Measurements from ENCODE around the gene TEAD2. TPM values are rescaled to one million over a fixed set of nuclear protein-coding genes. Genes with fewer than 3 reads are reported as not detected.

Gene TEAD2
- total and polyA plus RNA-seq, 9 of the 15 experiments (the other 6 are each of a cell fraction or from before 2014, with no cell fraction given), result 1.6 to 27.0 (median 13.9) TPM

- TF ChIP-seq THRB (CRISPR knock-in tag; conservative IDR thresholded peaks at IDR 0.05), result no peak
- no peak for TF ChIP-seq NFATC3 (IDR thresholded peaks at IDR 0.05)
- no peak for TF ChIP-seq FOXK2 (conservative IDR thresholded peaks at IDR 0.05 in 1 of 2, IDR thresholded peaks at IDR 0.05 in 1 of 2; ENCODE audit: low read depth in 2 of 2)
- no peak for TF ChIP-seq JUN (IDR thresholded peaks at IDR 0.05; ENCODE audit: borderline replicate concordance, low read depth, low read length)
- TF ChIP-seq JUN (CRISPR knock-in tag; IDR thresholded peaks at IDR 0.05; ENCODE audit: borderline replicate concordance), result peak; percentile 81; the same call in 1 of the 2 replicates
- peak; percentile 52 to 79 (median 72) for TF ChIP-seq CTCF (IDR thresholded peaks at IDR 0.05 in 2 of 3, conservative IDR thresholded peaks at IDR 0.05 in 1 of 3; ENCODE audit: insufficient read depth in 2 of 3, low read depth in 1 of 3, low read length in 3 of 3)
- no peak for TF ChIP-seq CHAMP1 (IDR thresholded peaks at IDR 0.05)
- no peak for TF ChIP-seq MLLT1 (IDR thresholded peaks at IDR 0.05)
- 0 out of 2 replicates have a peak, but pooled peaks have one; percentile 2 for TF ChIP-seq ZNF316 (IDR thresholded peaks at IDR 0.05)
- no peak for TF ChIP-seq YBX1 (IDR thresholded peaks at IDR 0.05)
- peak; percentile 45; the same call in 1 of the 2 replicates for TF ChIP-seq SMC3 (conservative IDR thresholded peaks at IDR 0.05; ENCODE audit: insufficient read depth, low read depth, low read length)
- TF ChIP-seq IRF2 (CRISPR knock-in tag; IDR thresholded peaks at IDR 0.05), result no peak
- peak; percentile 57; the same call in 1 of the 2 replicates for TF ChIP-seq NFE2 (IDR thresholded peaks at IDR 0.05; ENCODE audit: low read depth)
These were observed 34.2 kb downstream of the TEAD2 start (continued) for GRCh38 chr19:49327878-49328544.

Measured in K562 (cell line).